Measurements from ENCODE around the gene RNH1. TPM values are rescaled to one million over a fixed set of nuclear protein-coding genes. Genes with fewer than 3 reads are reported as not detected.

Gene RNH1
- total and polyA plus RNA-seq, 10 of the 15 experiments (the other 5 are each of a cell fraction or from before 2014, with no cell fraction given), result 2.3 to 162 (median 72.1) TPM

- no peaks in the 10 kb centered on the region for H3K27me3 ChIP-seq (replicated peaks in 1 of 2; ENCODE audit: control insufficient read depth in 2 of 2, insufficient read depth in 2 of 2, low read length in 1 of 2)
- ATAC-seq, result no peak
- no peaks in the 10 kb centered on the region for H3K9me3 ChIP-seq (replicated peaks; ENCODE audit: control insufficient read depth, insufficient read depth, low read length)
- peaks cover 14% of the 10 kb centered on the region for H3K79me2 ChIP-seq (ENCODE audit: control insufficient read depth, insufficient read depth, low read length)
- POLR2A ChIA-PET, result no interaction called here
- BruUV-seq (replicated peaks), result no TSS peak
- SMC1A ChIA-PET (ENCODE audit: uncharacterized antibody, unreplicated experiment), result no interaction called here
- in situ Hi-C loops (cut with MboI), result loop anchor here (5.0 kb wide), 1 partner anchor 48 kb away; no protein-coding TSS in a partner anchor
- intact Hi-C loops (cut with micrococcal nuclease; ENCODE audit: unreplicated experiment), result no loop called here
- DNase-seq (ENCODE audit: low read depth, low spot score), result no peak
- no peak overlapping the region for H3K9ac ChIP-seq (ENCODE audit: control insufficient read depth, insufficient read depth, low read length)
- H3K4me3 ChIP-seq, result no peak overlapping the region
- H3K27ac ChIP-seq (ENCODE audit: control insufficient read depth, insufficient read depth), result no peak overlapping the region
- WGBS (ENCODE audit: insufficient coverage, insufficient replicate concordance, low lambda C conversion rate, missing lambda C conversion rate), result 89% methylated on average over 9 of the region's 9 CpGs
- peaks cover 2 to 6% of the 10 kb centered on the region in 2 experiments; a peak in 3 of 4 replicates for H3K36me3 ChIP-seq (ENCODE audit: control insufficient read depth in 2 of 2, insufficient read depth in 2 of 2, low read length in 1 of 2)
- FAIRE-seq, result no peak
- H3K4me2 ChIP-seq (ENCODE audit: control insufficient read depth, insufficient read depth), result no peak overlapping the region
- CTCF ChIA-PET, result no interaction called here
- no peak overlapping the region for H2AFZ ChIP-seq (ENCODE audit: control insufficient read depth, low read depth, low read length)
- TF ChIP-seq STAT1 (conservative IDR thresholded peaks at IDR 0.05) (no peak), ASH2L (IDR thresholded peaks at IDR 0.05; ENCODE audit: borderline replicate concordance, low read depth) (no peak), ZZZ3 (IDR thresholded peaks at IDR 0.05; ENCODE audit: control insufficient read depth, insufficient read length, low read depth) (no peak), NBN (IDR thresholded peaks at IDR 0.05) (no peak), STAT3 (IDR thresholded peaks at IDR 0.05; ENCODE audit: low read depth, low read length) (no peak)
- RAD21 ChIA-PET (ENCODE audit: unreplicated experiment), result no interaction called here
- no peaks in the 10 kb centered on the region for H4K20me1 ChIP-seq (ENCODE audit: control insufficient read depth, insufficient read depth)
- H3K4me1 ChIP-seq (ENCODE audit: control insufficient read depth, insufficient read depth, low read length), result peaks cover 25% of the 10 kb centered on the region
Measured at GRCh38 chr11:454043-454442, 53.0 kb downstream of the RNH1 start.

- CTCF ChIA-PET, result no interaction called here
- ATAC-seq, result no peak
- SMC1A ChIA-PET (ENCODE audit: uncharacterized antibody, unreplicated experiment), result no interaction called here
- no peak for TF ChIP-seq E4F1 (IDR thresholded peaks at IDR 0.05; ENCODE audit: borderline replicate concordance, partially characterized antibody)
- TF ChIP-seq GABPA (IDR thresholded peaks at IDR 0.05; ENCODE audit: low read depth), result no peak
- TF ChIP-seq E2F8 (IDR thresholded peaks at IDR 0.05; ENCODE audit: low read depth, partially characterized antibody), result no peak
- TF ChIP-seq USF2 (IDR thresholded peaks at IDR 0.05; ENCODE audit: borderline replicate concordance, low read depth, low read length), result no peak
- Histone ChIP-seq H2AFZ (ENCODE audit: control insufficient read depth, low read depth, low read length) (no peak overlapping the region), H4K20me1 (ENCODE audit: control insufficient read depth, insufficient read depth) (no peaks in the 10 kb centered on the region), H3K4me3 (no peak overlapping the region), H3K36me3 (ENCODE audit: control insufficient read depth in 2 of 2, insufficient read depth in 2 of 2, low read length in 1 of 2) (peaks cover 2 to 6% of the 10 kb centered on the region in 2 experiments; a peak in 3 of 4 replicates), H3K9me3 (replicated peaks; ENCODE audit: control insufficient read depth, insufficient read depth, low read length) (no peaks in the 10 kb centered on the region), H3K27ac (ENCODE audit: control insufficient read depth, insufficient read depth) (no peak overlapping the region), H3K4me2 (ENCODE audit: control insufficient read depth, insufficient read depth) (no peak overlapping the region), H3K27me3 (replicated peaks in 1 of 2; ENCODE audit: control insufficient read depth in 2 of 2, insufficient read depth in 2 of 2, low read length in 1 of 2) (no peaks in the 10 kb centered on the region), H3K9ac (ENCODE audit: control insufficient read depth, insufficient read depth, low read length) (no peak overlapping the region), H3K4me1 (ENCODE audit: control insufficient read depth, insufficient read depth, low read length) (peaks cover 29% of the 10 kb centered on the region), H3K79me2 (ENCODE audit: control insufficient read depth, insufficient read depth, low read length) (peaks cover 14% of the 10 kb centered on the region)
- POLR2A ChIA-PET, result interaction anchor here (1.1 to 1.3 kb wide), 2 partner anchors 8 to 82 kb away, joined by 3 read pairs; no protein-coding TSS in a partner anchor
- no peak for FAIRE-seq
- RAD21 ChIA-PET (ENCODE audit: unreplicated experiment), result no interaction called here
- DNase-seq (ENCODE audit: low read depth, low spot score), result no peak
- intact Hi-C loops (cut with micrococcal nuclease; ENCODE audit: unreplicated experiment), result no loop called here
- in situ Hi-C loops (cut with MboI), result loop anchor here (5.0 kb wide), 1 partner anchor 49 kb away; no protein-coding TSS in a partner anchor
- no TSS peak for BruUV-seq (replicated peaks)
- WGBS (ENCODE audit: insufficient coverage, insufficient replicate concordance, low lambda C conversion rate, missing lambda C conversion rate), result 94% methylated on average over 13 of the region's 13 CpGs
Measured at GRCh38 chr11:453564-453963, 53.5 kb downstream of the RNH1 start.
